CD4-positive, alpha-beta T cell (primary cell): Measurements from ENCODE around the gene SNRNP70. TPM values are rescaled to one million over a fixed set of nuclear protein-coding genes. Genes with fewer than 3 reads are reported as not detected.

Source experiments
- ATAC-seq: fragments of 200-7000 bp; cut with Tn5 transposase; one replicate; pipeline ENCODE4 v1.10.0; 2022; ENCODE audit warnings: mild to moderate bottlenecking; ENCODE audit not compliant: poor library complexity
- CTCF ChIA-PET: fragments of 350-600 bp; sonication (Branson Sonifier 250); formaldehyde crosslinking; loops from one replicate; lab custom pipeline; 2021; ENCODE audit warnings: antibody characterized with exemption, inconsistent platforms; lab: Charles Lee
- POLR2A ChIA-PET: fragments of 350-600 bp; sonication (Branson Sonifier 250); formaldehyde crosslinking; loops from one replicate; lab custom pipeline; 2021; ENCODE audit warnings: antibody characterized with exemption, inconsistent platforms; lab: Charles Lee
- DNase-seq, 14 experiments: peaks; one replicate each; pipeline ENCODE4 v3.0.0-alpha.2; 2013 to 2020; ENCODE audit warnings: mixed read lengths in 2 of 14
- H3K27ac ChIP-seq, 2 donors: one replicate each; pipeline versions ENCODE4 v1.5.1 to v1.7.0; 2013; ENCODE audit warnings: low read length in 2 of 2, low read depth in 1 of 2, mild to moderate bottlenecking in 1 of 2
- H3K27me3 ChIP-seq, 2 experiments: 1 replicate in 1 of 2; 2 replicates in 1 of 2; pipeline versions ENCODE4 v1.6.1 to v1.7.0; 2013; ENCODE audit warnings: low read length in 2 of 2, control low read depth in 1 of 2, mild to moderate bottlenecking in 1 of 2, moderate library complexity in 1 of 2; ENCODE audit not compliant: insufficient read depth in 2 of 2, control insufficient read depth in 1 of 2
- H3K36me3 ChIP-seq: one replicate; pipeline ENCODE4 v1.6.1; 2013; ENCODE audit warnings: low read length, control low read depth; ENCODE audit not compliant: insufficient read depth
- H3K4me1 ChIP-seq: one replicate; pipeline ENCODE4 v1.6.1; 2013; ENCODE audit warnings: low read length, control low read depth; ENCODE audit not compliant: insufficient read depth
- H3K4me3 ChIP-seq: one replicate; pipeline ENCODE4 v1.5.1; 2013; ENCODE audit warnings: mild to moderate bottlenecking, low read length, moderate library complexity
- H3K9me3 ChIP-seq, 2 experiments: 1 replicate in 1 of 2; 2 replicates in 1 of 2; pipeline versions ENCODE4 v1.6.1 to v1.7.0; 2013; ENCODE audit warnings: low read length in 2 of 2, mild to moderate bottlenecking in 2 of 2, control low read depth in 1 of 2, moderate library complexity in 1 of 2; ENCODE audit not compliant: control insufficient read depth in 1 of 2, insufficient read depth in 1 of 2
- H3K27ac Mint-ChIP-seq: one replicate; pipeline ENCODE4 v1.8.0; 2020; ENCODE audit warnings: mixed read lengths
- H3K27me3 Mint-ChIP-seq: one replicate; pipeline ENCODE4 v1.8.0; 2021; ENCODE audit warnings: mixed read lengths
- H3K36me3 Mint-ChIP-seq: one replicate; pipeline ENCODE4 v1.8.0; 2021; ENCODE audit warnings: low read depth, mixed read lengths
- H3K4me1 Mint-ChIP-seq: one replicate; pipeline ENCODE4 v1.8.0; 2021; ENCODE audit warnings: low read depth, mixed read lengths
- H3K4me3 Mint-ChIP-seq: one replicate; pipeline ENCODE4 v1.8.0; 2020; ENCODE audit warnings: mild to moderate bottlenecking, mixed read lengths
- H3K9me3 Mint-ChIP-seq: one replicate; pipeline ENCODE4 v1.8.0; 2020; ENCODE audit warnings: mixed read lengths
- CTCF ChIP-seq: fragments of 200-600 bp; IDR thresholded peaks from one replicate; pipeline ENCODE4 v1.8.0; 2022; ENCODE audit warnings: antibody characterized with exemption, mild to moderate bottlenecking
- intact Hi-C, 2 experiments: fragments of 100-400 bp; cut with DNase I in 1 of 2; cut with micrococcal nuclease in 1 of 2; formaldehyde crosslinking; loops; one replicate each; pipeline versions ENCODE4 v1.15.1 to v1.9.0; 2023 to 2025; cut with DNase I, micrococcal nuclease
- total RNA-seq, 174 experiments: library from RNA in 2 of 174; stranded (reverse) in 2 of 174; gene quantifications; one replicate each; pipeline ENCODE4 v1.2.3 and lab custom pipeline; 2021 to 2026

SNRNP70 gene
- total RNA-seq, 2 experiments from 2014 or later = 375 to 397 TPM

GRCh38 chr19:49151267-49152118, 66.2 kb downstream of the SNRNP70 start:
- H3K4me1 Mint-ChIP-seq = peaks cover 42% of the 10 kb centered on the region
- ChIA-PET CTCF (interaction anchor here (1.1 kb wide), 1 partner anchor 54 kb away, joined by 3 read pairs; no protein-coding TSS in a partner anchor), POLR2A (interaction anchor here (0.5 to 0.7 kb wide), 2 partner anchors 22 to 439 kb away, joined by 4 to 5 read pairs; no protein-coding TSS in a partner anchor)
- H3K4me1 ChIP-seq = peaks cover 39% of the 10 kb centered on the region
- H3K4me3 ChIP-seq = peak overlapping the region; percentile 62
- no peaks in the 10 kb centered on the region for H3K9me3 Mint-ChIP-seq
- intact Hi-C loops = no loop called here
- H3K9me3 ChIP-seq = peaks cover 0 to 52% of the 10 kb centered on the region in 2 experiments
- no peak overlapping the region for H3K27ac ChIP-seq
- no peak for TF ChIP-seq CTCF
- peak overlapping the region; percentile 84 for H3K4me3 Mint-ChIP-seq
- H3K36me3 Mint-ChIP-seq = no peaks in the 10 kb centered on the region
- ATAC-seq = peak; percentile 31
- H3K27me3 Mint-ChIP-seq = peaks cover 95% of the 10 kb centered on the region
- peak in 4 of 14 experiments; percentile 24 to 70 (median 46) for DNase-seq
- H3K27me3 ChIP-seq = peaks cover 59 to 61% of the 10 kb centered on the region in 2 experiments
- no peak overlapping the region for H3K27ac Mint-ChIP-seq
- H3K36me3 ChIP-seq = no peaks in the 10 kb centered on the region

GRCh38 chr19:49152119-49152550, 66.9 kb downstream of the SNRNP70 start:
- H3K9me3 Mint-ChIP-seq = no peaks in the 10 kb centered on the region
- ATAC-seq (peak; percentile 6), DNase-seq (no peak)
- no peak for TF ChIP-seq CTCF
- Histone ChIP-seq H3K27me3 (peaks cover 61 to 62% of the 10 kb centered on the region in 2 experiments), H3K4me1 (peaks cover 39% of the 10 kb centered on the region), H3K27ac (no peak overlapping the region), H3K4me3 (no peak overlapping the region), H3K36me3 (no peaks in the 10 kb centered on the region), H3K9me3 (peaks cover 0 to 52% of the 10 kb centered on the region in 2 experiments)
- H3K27me3 Mint-ChIP-seq = peaks cover 90% of the 10 kb centered on the region
- ChIA-PET CTCF (no interaction called here), POLR2A (no interaction called here)
- H3K27ac Mint-ChIP-seq = no peak overlapping the region
- peak overlapping the region; percentile 25 for H3K4me3 Mint-ChIP-seq
- H3K4me1 Mint-ChIP-seq = peaks cover 42% of the 10 kb centered on the region
- intact Hi-C loops = no loop called here
- no peaks in the 10 kb centered on the region for H3K36me3 Mint-ChIP-seq

DNA sequence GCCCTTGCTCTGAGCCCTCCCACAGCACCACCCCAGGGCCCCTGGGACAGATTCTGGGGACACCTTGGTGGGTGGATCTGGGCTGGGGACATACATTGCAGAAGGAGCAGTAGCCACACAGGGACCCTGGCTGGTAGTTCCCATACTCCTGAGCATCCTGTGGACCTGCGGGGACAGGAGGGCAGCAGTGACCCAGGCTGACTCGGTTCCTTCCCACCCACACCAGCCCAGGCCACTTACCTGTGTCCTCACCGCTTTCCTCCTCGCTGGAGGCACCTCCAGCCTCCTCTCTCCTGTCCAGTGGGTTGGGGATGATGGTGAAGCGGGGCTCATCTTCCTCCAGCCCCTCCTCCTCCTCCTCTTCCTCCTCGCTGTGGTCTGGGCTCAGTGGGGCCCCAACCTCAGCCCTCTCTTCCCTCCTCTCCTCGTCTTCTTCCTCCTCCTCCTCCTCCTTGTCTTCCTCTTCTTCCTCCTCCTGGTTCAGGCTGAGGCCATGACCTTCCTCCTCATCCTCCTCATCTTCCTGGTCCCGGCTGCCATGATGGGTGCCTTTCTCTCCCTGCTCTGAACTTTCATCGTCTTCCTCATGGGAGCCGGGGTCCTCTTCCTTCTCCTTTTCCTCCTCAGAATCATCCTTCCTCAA, 68.0 kb downstream of the SNRNP70 start:
- Mint-ChIP-seq H3K4me1 (peaks cover 43% of the 10 kb centered on the region), H3K9me3 (no peaks in the 10 kb centered on the region), H3K4me3 (peak overlapping the region; percentile 54), H3K27me3 (peaks cover 90% of the 10 kb centered on the region), H3K27ac (no peak overlapping the region), H3K36me3 (no peaks in the 10 kb centered on the region)
- no peak for TF ChIP-seq CTCF
- Histone ChIP-seq H3K9me3 (peaks cover 0 to 60% of the 10 kb centered on the region in 2 experiments), H3K36me3 (no peaks in the 10 kb centered on the region), H3K4me3 (no peak overlapping the region), H3K27ac (no peak overlapping the region), H3K4me1 (peaks cover 48% of the 10 kb centered on the region), H3K27me3 (peaks cover 61 to 65% of the 10 kb centered on the region in 2 experiments)
- intact Hi-C loops = no loop called here
- ATAC-seq = no peak
- CTCF ChIA-PET = no interaction called here
- peak in 1 of 14 experiments; percentile 26 for DNase-seq
- POLR2A ChIA-PET = no interaction called here
